GM19455 (cell line): ENCODE results near the gene SPRED2.
"Not testable (repeated sequence)": the region's sequence is repeated elsewhere in the genome, so short reads cannot be mapped to it uniquely, and the experiment has no call there.

Experiments used
- ATAC-seq: cut with Tn5 transposase; IDR thresholded peaks from one replicate; pipeline ENCODE4 v1.9.1; 2021; ENCODE audit not compliant: unreplicated experiment

SPRED2 gene

GRCh38 chr2:65345631-65346030, 86.8 kb downstream of the SPRED2 start:
- no peak for ATAC-seq

- ATAC-seq: no peak
Observed at GRCh38 chr2:65344689-65345088, 87.7 kb downstream of the SPRED2 start.

- no peak for ATAC-seq
Observed at GRCh38 chr2:65344182-65344581, 88.2 kb downstream of the SPRED2 start.

GRCh38 chr2:65343386-65343785, 89.0 kb downstream of the SPRED2 start:
- no peak for ATAC-seq

- ATAC-seq: no peak
Observed at GRCh38 chr2:65340898-65341681, 91.3 kb downstream of the SPRED2 start.

- no peak for ATAC-seq
Observed at GRCh38 chr2:65339648-65340047, 92.8 kb downstream of the SPRED2 start.

- not testable (repeated sequence) for ATAC-seq
Observed at GRCh38 chr2:65338830-65339495, 93.4 kb downstream of the SPRED2 start.

GRCh38 chr2:65337915-65338314, 94.5 kb downstream of the SPRED2 start:
- ATAC-seq: not testable (repeated sequence)

GRCh38 chr2:65334714-65335113, 97.7 kb downstream of the SPRED2 start:
- no peak for ATAC-seq

- ATAC-seq: no peak
Observed at GRCh38 chr2:65331336-65332025, 100.9 kb downstream of the SPRED2 start.

- no peak for ATAC-seq
Observed at GRCh38 chr2:65329525-65329924, 102.9 kb downstream of the SPRED2 start.

GRCh38 chr2:65326276-65326675, 106.1 kb downstream of the SPRED2 start:
- no peak for ATAC-seq

GRCh38 chr2:65325066-65325465, 107.3 kb downstream of the SPRED2 start:
- no peak for ATAC-seq

GRCh38 chr2:65320946-65321345, 111.5 kb downstream of the SPRED2 start:
- no peak for ATAC-seq

GRCh38 chr2:65320042-65320725, 112.2 kb downstream of the SPRED2 start:
- ATAC-seq: peak; percentile 59

- no peak for ATAC-seq
Observed at GRCh38 chr2:65319674-65320041, 112.7 kb downstream of the SPRED2 start.

GRCh38 chr2:65319072-65319673, 113.2 kb downstream of the SPRED2 start:
- ATAC-seq: no peak

- no peak for ATAC-seq
Observed at GRCh38 chr2:65317841-65318240, 114.6 kb downstream of the SPRED2 start.

GRCh38 chr2:65317351-65317750, 115.0 kb downstream of the SPRED2 start:
- not testable (repeated sequence) for ATAC-seq

GRCh38 chr2:65316072-65316471, 116.3 kb downstream of the SPRED2 start:
- no peak for ATAC-seq
